ENCODE results near the gene KERA.

KERA gene, protein sequence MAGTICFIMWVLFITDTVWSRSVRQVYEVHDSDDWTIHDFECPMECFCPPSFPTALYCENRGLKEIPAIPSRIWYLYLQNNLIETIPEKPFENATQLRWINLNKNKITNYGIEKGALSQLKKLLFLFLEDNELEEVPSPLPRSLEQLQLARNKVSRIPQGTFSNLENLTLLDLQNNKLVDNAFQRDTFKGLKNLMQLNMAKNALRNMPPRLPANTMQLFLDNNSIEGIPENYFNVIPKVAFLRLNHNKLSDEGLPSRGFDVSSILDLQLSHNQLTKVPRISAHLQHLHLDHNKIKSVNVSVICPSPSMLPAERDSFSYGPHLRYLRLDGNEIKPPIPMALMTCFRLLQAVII

DNA sequence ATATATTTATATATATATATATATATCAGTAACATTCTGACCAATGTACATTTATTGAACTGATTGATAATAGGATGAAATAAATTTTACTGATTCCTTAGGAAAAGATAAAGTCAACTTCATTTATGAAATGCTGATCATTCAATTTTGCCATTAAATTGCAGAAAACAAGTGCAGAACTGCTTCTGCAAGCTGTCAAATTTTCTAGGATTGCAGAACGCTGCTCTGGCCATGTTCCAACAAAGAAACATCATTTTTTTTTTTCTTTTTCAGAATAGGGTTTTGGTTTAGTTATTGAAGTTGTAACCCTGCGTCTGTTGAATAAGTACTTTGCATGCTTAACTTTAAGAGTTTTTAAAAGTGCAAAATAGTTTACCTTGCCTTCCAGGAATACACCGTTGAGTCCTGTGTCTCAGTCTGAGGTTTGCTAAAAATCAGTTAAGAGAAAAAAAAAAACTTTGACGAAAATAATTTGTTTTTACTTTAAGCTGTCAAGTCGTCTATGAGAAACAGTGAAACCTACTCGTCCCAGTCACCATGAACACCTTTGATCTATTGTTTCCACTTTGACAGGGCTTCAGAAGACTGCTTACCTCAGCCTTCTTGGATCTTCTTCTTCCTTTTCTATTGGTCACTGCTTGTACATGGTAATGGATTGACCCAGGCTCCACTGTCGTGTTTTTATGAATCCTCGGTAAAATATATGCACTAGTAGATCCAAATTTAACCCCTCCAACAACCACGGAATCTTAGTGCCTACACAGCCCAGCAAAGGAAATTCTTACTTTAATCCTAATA lies at the start of gene KERA:
TSS of gene KERA (minus strand) at position 657 of the 798 bp plus-strand sequence. CDS start 1,743 bp downstream, outside the sequence.
- no peak within 1 kb of the TSS for H3K4me3 ChIP-seq (ENCODE audit: low read length)
- TF ChIP-seq, protein P1, sequence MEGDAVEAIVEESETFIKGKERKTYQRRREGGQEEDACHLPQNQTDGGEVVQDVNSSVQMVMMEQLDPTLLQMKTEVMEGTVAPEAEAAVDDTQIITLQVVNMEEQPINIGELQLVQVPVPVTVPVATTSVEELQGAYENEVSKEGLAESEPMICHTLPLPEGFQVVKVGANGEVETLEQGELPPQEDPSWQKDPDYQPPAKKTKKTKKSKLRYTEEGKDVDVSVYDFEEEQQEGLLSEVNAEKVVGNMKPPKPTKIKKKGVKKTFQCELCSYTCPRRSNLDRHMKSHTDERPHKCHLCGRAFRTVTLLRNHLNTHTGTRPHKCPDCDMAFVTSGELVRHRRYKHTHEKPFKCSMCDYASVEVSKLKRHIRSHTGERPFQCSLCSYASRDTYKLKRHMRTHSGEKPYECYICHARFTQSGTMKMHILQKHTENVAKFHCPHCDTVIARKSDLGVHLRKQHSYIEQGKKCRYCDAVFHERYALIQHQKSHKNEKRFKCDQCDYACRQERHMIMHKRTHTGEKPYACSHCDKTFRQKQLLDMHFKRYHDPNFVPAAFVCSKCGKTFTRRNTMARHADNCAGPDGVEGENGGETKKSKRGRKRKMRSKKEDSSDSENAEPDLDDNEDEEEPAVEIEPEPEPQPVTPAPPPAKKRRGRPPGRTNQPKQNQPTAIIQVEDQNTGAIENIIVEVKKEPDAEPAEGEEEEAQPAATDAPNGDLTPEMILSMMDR (conservative IDR thresholded peaks at IDR 0.05; ENCODE audit: low read length): no peak
- DNase-seq (ENCODE audit: low read depth): no peak

DNA sequence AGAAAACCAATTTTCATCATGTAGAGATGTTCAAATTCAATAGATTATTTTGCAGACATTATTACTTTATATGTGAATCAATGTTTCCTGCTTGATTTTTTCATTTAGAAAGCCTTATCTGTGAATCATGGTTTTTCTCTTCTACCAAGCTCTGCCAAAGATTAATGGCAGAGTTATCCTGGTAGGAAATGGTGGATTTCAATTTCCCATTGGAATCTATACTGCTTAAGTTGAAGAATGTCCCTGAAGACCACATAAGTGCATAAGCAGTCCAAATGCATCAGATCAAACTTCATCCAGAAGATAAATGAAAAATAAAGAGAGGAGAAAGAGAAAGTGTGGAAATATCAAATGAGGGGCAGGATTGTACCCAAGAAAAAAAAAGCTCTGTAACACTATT lies 48.5 kb upstream of the KERA start:
- TF ChIP-seq, protein P1 (conservative IDR thresholded peaks at IDR 0.05; ENCODE audit: low read length): no peak

DNA sequence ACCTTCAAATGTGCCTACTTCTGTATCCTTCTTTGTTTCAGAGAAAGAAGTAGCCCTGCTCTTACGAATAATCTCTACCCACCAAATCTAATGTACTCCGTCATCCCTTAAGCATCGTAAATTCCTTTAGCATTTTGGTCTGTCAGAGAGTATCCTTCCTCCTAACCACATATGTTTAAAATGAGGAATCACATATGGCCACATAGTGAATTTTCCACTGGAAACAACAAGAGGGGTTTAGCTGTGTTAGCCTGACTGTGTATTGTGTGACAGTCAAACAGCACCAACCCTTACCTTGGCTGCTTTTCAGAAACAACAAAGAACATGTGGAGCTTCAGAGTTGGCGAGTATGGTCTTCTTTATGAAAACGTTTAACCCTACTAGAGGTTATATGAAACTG lies 48.0 kb upstream of the KERA start:
- no peak for DNase-seq (ENCODE audit: low read depth)
- TF ChIP-seq, protein P1 (conservative IDR thresholded peaks at IDR 0.05; ENCODE audit: low read length): no peak
- peak overlapping the region; percentile 5 for H3K4me3 ChIP-seq (ENCODE audit: low read length)

More for the DNA sequence above, 48.5 kb upstream of the KERA start:
- no peak for DNase-seq (ENCODE audit: low read depth)
- 0 out of 2 replicates have a peak overlapping the region, but pooled peaks have one; percentile 4 for H3K4me3 ChIP-seq (ENCODE audit: low read length)

DNA sequence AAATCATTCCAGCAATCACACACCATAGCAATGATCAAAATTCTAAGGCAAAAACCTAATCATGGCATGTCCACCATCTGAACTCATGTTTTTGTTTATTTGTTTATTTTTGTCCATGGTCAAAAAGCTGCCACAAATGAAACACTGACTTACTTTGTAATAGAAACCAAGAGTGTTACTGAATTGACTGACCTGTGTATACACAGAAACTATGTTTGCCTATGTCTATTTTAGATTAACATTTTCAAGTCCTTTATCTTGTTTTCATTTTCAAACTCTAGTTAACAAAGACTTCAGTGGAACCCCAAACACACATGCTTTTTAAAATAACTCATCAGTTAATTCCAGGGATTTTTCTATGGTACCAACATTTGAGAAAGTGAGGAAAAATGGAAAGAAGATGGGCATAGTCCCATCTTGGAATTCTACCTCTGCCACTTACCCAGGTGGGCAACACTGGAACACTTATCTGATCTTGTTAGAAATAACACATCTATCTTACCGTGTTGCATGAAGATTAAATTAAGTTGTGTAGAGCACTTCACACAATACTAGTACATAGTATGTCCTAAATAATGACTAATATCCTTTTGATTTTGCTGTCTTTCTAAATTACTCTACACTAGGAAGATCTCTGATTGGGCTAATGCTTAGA lies 47.1 kb upstream of the KERA start:
- no peak for DNase-seq (ENCODE audit: low read depth)
- TF ChIP-seq, protein P1 (conservative IDR thresholded peaks at IDR 0.05; ENCODE audit: low read length): no peak
- peak overlapping the region; percentile 4; the same call in 1 of the 2 replicates for H3K4me3 ChIP-seq (ENCODE audit: low read length)

DNA sequence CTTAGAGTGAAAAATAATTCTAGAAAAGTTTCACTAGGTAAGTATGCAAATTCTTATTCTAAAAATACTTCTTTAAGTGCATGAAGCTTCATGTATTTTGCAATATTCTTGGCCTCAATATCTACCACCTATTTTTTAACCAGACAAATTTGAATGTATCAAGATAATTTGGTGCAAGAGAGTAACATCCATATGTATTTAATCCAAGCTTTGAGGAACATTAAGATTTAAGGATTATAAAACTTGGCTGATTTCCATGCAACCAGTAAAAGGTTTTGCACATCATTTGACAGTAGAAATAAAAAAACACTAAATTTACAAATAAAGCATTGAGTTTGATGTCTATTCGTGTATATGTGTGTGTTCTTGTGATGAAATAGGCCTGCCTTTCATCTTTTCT lies 45.8 kb upstream of the KERA start:
- H3K4me3 ChIP-seq (ENCODE audit: low read length): no peak overlapping the region
- TF ChIP-seq, protein P1 (conservative IDR thresholded peaks at IDR 0.05; ENCODE audit: low read length): no peak
- no peak for DNase-seq (ENCODE audit: low read depth)

DNA sequence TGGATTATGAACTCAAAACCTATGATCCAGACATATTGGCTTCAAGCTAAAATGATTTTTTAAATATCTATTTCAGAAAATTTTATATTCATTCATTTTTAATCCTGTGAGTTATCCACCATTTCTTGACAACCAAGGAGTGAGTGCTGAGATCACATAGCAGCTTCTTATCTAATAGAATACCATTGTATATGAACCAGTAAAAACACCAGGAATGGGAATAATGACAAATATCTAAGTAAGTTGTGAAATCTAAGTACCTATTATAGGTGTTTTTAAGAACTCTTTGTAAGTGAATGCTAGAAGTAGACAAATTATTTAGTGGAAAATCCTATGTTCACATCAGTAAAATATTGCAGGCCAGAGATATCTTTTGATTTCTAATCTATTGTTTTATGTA lies 45.3 kb upstream of the KERA start:
- DNase-seq (ENCODE audit: low read depth): no peak
- H3K4me3 ChIP-seq (ENCODE audit: low read length): no peak overlapping the region
- TF ChIP-seq, protein P1 (conservative IDR thresholded peaks at IDR 0.05; ENCODE audit: low read length): no peak
